IMR-90 (cell line): ENCODE results near the gene ZFYVE1. TPM values are rescaled to one million over a fixed set of nuclear protein-coding genes. Genes with fewer than 3 reads are reported as not detected.

Experiments
- ATAC-seq: fragments of 200-7000 bp; cut with Tn5 transposase; 2 replicates; pipeline ENCODE4 v1.9.1; 2020; ENCODE audit warnings: low read depth, mild to moderate bottlenecking, moderate library complexity
- BruUV-seq: library from RNA; stranded (reverse); fragments of 400-500 nt; replicated peaks from 2 replicates; lab custom pipeline; 2021; lab: Mats Ljungman, UMichigan
- CTCF ChIA-PET: fragments of 300-600 bp; formaldehyde crosslinking; extraction: SDS; loops from one replicate; lab custom pipeline; 2021; ENCODE audit warnings: antibody characterized with exemption; lab: Yijun Ruan, JAX
- POLR2A ChIA-PET: fragments of 300-600 bp; sonication (Branson Sonifier 250); formaldehyde crosslinking; loops from one replicate; lab custom pipeline; 2022; ENCODE audit warnings: antibody characterized with exemption; ENCODE audit not compliant: unreplicated experiment; lab: Charles Lee
- DNase-seq: peaks from one replicate; pipeline ENCODE4 v3.0.0; 2013
- H2AFZ ChIP-seq: replicated peaks from 2 replicates; pipeline ENCODE3; 2013; ENCODE audit warnings: low read length, mild to moderate bottlenecking; ENCODE audit not compliant: poor library complexity
- H2AK5ac ChIP-seq: 2 replicates; pipeline ENCODE4 v1.6.1; 2013; ENCODE audit warnings: low read depth, low read length, inconsistent platforms
- H2AK9ac ChIP-seq: replicated peaks from 2 replicates; pipeline ENCODE3; 2013; ENCODE audit warnings: mild to moderate bottlenecking, low read depth, low read length, moderate library complexity; ENCODE audit not compliant: poor library complexity
- H2BK120ac ChIP-seq: 2 replicates; pipeline ENCODE4 v1.6.1; 2013; ENCODE audit warnings: low read depth, low read length, inconsistent platforms
- H2BK15ac ChIP-seq: 3 replicates; pipeline ENCODE4 v1.6.1; 2013; ENCODE audit warnings: low read depth, low read length, inconsistent platforms
- H2BK20ac ChIP-seq: 2 replicates; pipeline ENCODE4 v1.6.1; 2013; ENCODE audit warnings: low read depth, mild to moderate bottlenecking, inconsistent platforms, low read length, moderate library complexity
- H2BK5ac ChIP-seq: 2 replicates; pipeline ENCODE4 v1.6.1; 2013; ENCODE audit warnings: mild to moderate bottlenecking, low read depth, low read length, inconsistent platforms; ENCODE audit not compliant: poor library complexity, severe bottlenecking
- H3K14ac ChIP-seq: replicated peaks from 2 replicates; pipeline ENCODE4 v1.6.1; 2013; ENCODE audit warnings: low read depth, low read length, inconsistent platforms
- H3K18ac ChIP-seq: 2 replicates; pipeline ENCODE4 v1.6.1; 2013; ENCODE audit warnings: low read depth, low read length, control low read depth
- H3K23ac ChIP-seq: 2 replicates; pipeline ENCODE4 v1.6.1; 2013; ENCODE audit warnings: low read depth, low read length, inconsistent platforms
- H3K27ac ChIP-seq: 2 replicates; pipeline ENCODE4 v1.5.1; 2013; ENCODE audit warnings: mild to moderate bottlenecking, control low read depth, low read length; ENCODE audit not compliant: insufficient read depth
- H3K27me3 ChIP-seq: 2 replicates; pipeline ENCODE4 v1.6.1; 2013; ENCODE audit warnings: low read length; ENCODE audit not compliant: control insufficient read depth, insufficient read depth
- H3K36me3 ChIP-seq: 2 replicates; pipeline ENCODE4 v1.6.1; 2013; ENCODE audit warnings: low read length, mixed read lengths; ENCODE audit not compliant: control insufficient read depth, insufficient read depth
- H3K4ac ChIP-seq: 2 replicates; pipeline ENCODE4 v1.6.1; 2013; ENCODE audit warnings: low read depth, low read length, inconsistent platforms
- H3K4me1 ChIP-seq: 2 replicates; pipeline ENCODE4 v1.6.1; 2013; ENCODE audit warnings: low read length, mixed read lengths; ENCODE audit not compliant: control insufficient read depth, insufficient read depth
- H3K4me2 ChIP-seq: 2 replicates; pipeline ENCODE4 v1.6.1; 2013; ENCODE audit warnings: low read depth, mild to moderate bottlenecking, control low read depth, low read length, moderate library complexity
- H3K4me3 ChIP-seq: 2 replicates; pipeline ENCODE4 v1.5.1; 2013; ENCODE audit warnings: low read depth, mild to moderate bottlenecking, control low read depth, low read length, moderate library complexity; ENCODE audit not compliant: insufficient read depth
- H3K56ac ChIP-seq: 2 replicates; pipeline ENCODE4 v1.6.1; 2013; ENCODE audit warnings: low read length, inconsistent platforms; ENCODE audit not compliant: insufficient read depth; ENCODE audit errors: extremely low read depth
- H3K79me1 ChIP-seq, 2 experiments: 2 replicates each; pipeline ENCODE4 v1.6.1; 2013; ENCODE audit warnings: low read length in 2 of 2, inconsistent platforms in 1 of 2, low read depth in 1 of 2
- H3K9ac ChIP-seq: 2 replicates; pipeline ENCODE4 v1.6.1; 2013; ENCODE audit warnings: low read depth, low read length, control low read depth
- H3K9me1 ChIP-seq: 2 replicates; pipeline ENCODE4 v1.6.1; 2013; ENCODE audit warnings: low read length, inconsistent platforms; ENCODE audit not compliant: insufficient read depth
- H3K9me3 ChIP-seq: 2 replicates; pipeline ENCODE4 v1.6.1; 2013; ENCODE audit warnings: low read length; ENCODE audit not compliant: control insufficient read depth, insufficient read depth
- H4K20me1 ChIP-seq: 2 replicates; pipeline ENCODE4 v1.6.1; 2013; ENCODE audit warnings: low read length, inconsistent platforms; ENCODE audit not compliant: insufficient read depth
- H4K5ac ChIP-seq: 2 replicates; pipeline ENCODE4 v1.6.1; 2013; ENCODE audit warnings: mild to moderate bottlenecking, low read depth, low read length, control low read depth
- H4K8ac ChIP-seq, 2 experiments: 2 replicates each; pipeline ENCODE4 v1.6.1; 2013; ENCODE audit warnings: low read depth in 2 of 2, low read length in 2 of 2, control low read depth in 1 of 2, inconsistent platforms in 1 of 2
- H4K91ac ChIP-seq: 2 replicates; pipeline ENCODE4 v1.6.1; 2013; ENCODE audit warnings: low read depth, low read length, inconsistent platforms; ENCODE audit not compliant: insufficient read depth
- CEBPB ChIP-seq: IDR thresholded peaks from 2 replicates; pipeline ENCODE4 v1.6.1; 2012; ENCODE audit warnings: low read depth, low read length, improper control_type of control experiment
- FOS ChIP-seq: fragments of 150-350 bp; IDR thresholded peaks from 2 replicates; pipeline ENCODE4 v1.6.1; 2016; ENCODE audit warnings: low read depth, low read length
- MAZ ChIP-seq: IDR thresholded peaks from 2 replicates; pipeline ENCODE4 v1.6.1; 2012; ENCODE audit warnings: low read depth, mild to moderate bottlenecking, low read length, improper control_type of control experiment, moderate library complexity, borderline replicate concordance
- MXI1 ChIP-seq: IDR thresholded peaks from 2 replicates; pipeline ENCODE4 v1.6.1; 2012; ENCODE audit warnings: low read depth, mild to moderate bottlenecking, low read length, moderate library complexity, borderline replicate concordance
- NFE2L2 ChIP-seq: fragments of 150-350 bp; IDR thresholded peaks from 2 replicates; pipeline ENCODE4 v1.6.1; 2016; ENCODE audit warnings: low read depth, mild to moderate bottlenecking, low read length
- RCOR1 ChIP-seq: IDR thresholded peaks from 2 replicates; pipeline ENCODE4 v1.6.1; 2012; ENCODE audit warnings: mild to moderate bottlenecking, low read length, improper control_type of control experiment; ENCODE audit not compliant: insufficient replicate concordance
- WGBS, 2 experiments: methylation state at CpG; one replicate each; pipeline versions ENCODE4 v1.1.5 to v1.1.7; 2013; ENCODE audit warnings: missing lambda C conversion rate in 2 of 2; ENCODE audit not compliant: insufficient read length in 1 of 2; ENCODE audit errors: extremely low coverage in 2 of 2; 5-methylcytosine and 5-hydroxymethylcytosine counted together
- dilution Hi-C: fragments of 300-500 bp; cut with HindIII; formaldehyde crosslinking; loops from one replicate; pipeline ENCODE4 v1.14.3; 2018; ENCODE audit warnings: low sequenced_read_pairs; ENCODE audit not compliant: unreplicated experiment
- in situ Hi-C: fragments of 300-500 bp; cut with MboI; formaldehyde crosslinking; loops from 3 replicates; pipeline ENCODE4 v1.14.3; 2019; ENCODE audit warnings: low sequenced_read_pairs, inconsistent platforms, mixed read lengths
- intact Hi-C: fragments of 100-400 bp; cut with micrococcal nuclease; formaldehyde crosslinking; loops from 2 replicates; pipeline ENCODE4 v1.10.0; 2022
- polyA plus RNA-seq, 3 experiments: library from polyadenylated mRNA; depleted of rRNA; stranded (reverse); fragments of >200 nt; gene quantifications; 2 replicates each; pipeline ENCODE4 v1.2.3, GENCODE V29; 2012; ENCODE audit warnings: low replicate concordance in 1 of 3
- total RNA-seq: library from RNA; depleted of rRNA; stranded (reverse); fragments of >200 nt; gene quantifications from 2 replicates; pipeline ENCODE4 v1.2.3, GENCODE V29; 2012
- TF ChIP-seq, protein P1 (sequence below): fragments of 150-350 bp; IDR thresholded peaks from 2 replicates; pipeline ENCODE4 v1.6.1; 2016; ENCODE audit warnings: low read depth, mild to moderate bottlenecking, low read length, moderate library complexity, borderline replicate concordance
- TF ChIP-seq, protein P2 (sequence below): conservative IDR thresholded peaks from 2 replicates; pipeline ENCODE4 v1.5.1; 2012; ENCODE audit warnings: mild to moderate bottlenecking, low read depth, low read length, improper control_type of control experiment
- TF ChIP-seq, protein P3 (sequence below): fragments of 150-350 bp; IDR thresholded peaks from 2 replicates; pipeline ENCODE4 v1.6.1; 2017; ENCODE audit warnings: mild to moderate bottlenecking, antibody characterized with exemption, low read length, low read depth

The ZFYVE1 gene
- total and polyA plus RNA-seq, 2 of the 4 experiments (the other 2 are of a cell fraction): 12.2 to 14.2 TPM

- H3K9me1 ChIP-seq: no peaks in the 10 kb centered on the region
- WGBS, 2 experiments: 90% methylated on average over 2 of the region's 21 CpGs; no CpG with 5 or more reads in 1 of the 2 experiments
- H2BK20ac ChIP-seq: no peak overlapping the region
- no peaks in the 10 kb centered on the region for H4K20me1 ChIP-seq
- H3K4ac ChIP-seq: no peak overlapping the region
- no peaks in the 10 kb centered on the region for H3K9me3 ChIP-seq
- intact Hi-C loops (no loop called here), dilution Hi-C loops (no loop called here), in situ Hi-C loops (no loop called here)
- H2AK5ac ChIP-seq: no peak overlapping the region
- no peak overlapping the region for H4K8ac ChIP-seq
- ChIA-PET CTCF (no interaction called here), POLR2A (no interaction called here)
- no peak overlapping the region for H3K14ac ChIP-seq
- H4K91ac ChIP-seq: no peak overlapping the region
- no TSS peak for BruUV-seq
- H3K36me3 ChIP-seq: no peaks in the 10 kb centered on the region
- no peaks in the 10 kb centered on the region for H3K4me1 ChIP-seq
- H2BK120ac ChIP-seq: no peak overlapping the region
- H2BK15ac ChIP-seq: no peak overlapping the region
- H3K4me2 ChIP-seq: no peak overlapping the region
- DNase-seq: no peak
- H3K18ac ChIP-seq: no peak overlapping the region
- H3K4me3 ChIP-seq: no peak overlapping the region
- no peak overlapping the region for H2AFZ ChIP-seq
- H3K27me3 ChIP-seq: no peaks in the 10 kb centered on the region
- TF ChIP-seq, protein P1, sequence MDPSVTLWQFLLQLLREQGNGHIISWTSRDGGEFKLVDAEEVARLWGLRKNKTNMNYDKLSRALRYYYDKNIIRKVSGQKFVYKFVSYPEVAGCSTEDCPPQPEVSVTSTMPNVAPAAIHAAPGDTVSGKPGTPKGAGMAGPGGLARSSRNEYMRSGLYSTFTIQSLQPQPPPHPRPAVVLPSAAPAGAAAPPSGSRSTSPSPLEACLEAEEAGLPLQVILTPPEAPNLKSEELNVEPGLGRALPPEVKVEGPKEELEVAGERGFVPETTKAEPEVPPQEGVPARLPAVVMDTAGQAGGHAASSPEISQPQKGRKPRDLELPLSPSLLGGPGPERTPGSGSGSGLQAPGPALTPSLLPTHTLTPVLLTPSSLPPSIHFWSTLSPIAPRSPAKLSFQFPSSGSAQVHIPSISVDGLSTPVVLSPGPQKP: no peak
- no peak for TF ChIP-seq RCOR1
- no peak for TF ChIP-seq CEBPB
- TF ChIP-seq, protein P2, sequence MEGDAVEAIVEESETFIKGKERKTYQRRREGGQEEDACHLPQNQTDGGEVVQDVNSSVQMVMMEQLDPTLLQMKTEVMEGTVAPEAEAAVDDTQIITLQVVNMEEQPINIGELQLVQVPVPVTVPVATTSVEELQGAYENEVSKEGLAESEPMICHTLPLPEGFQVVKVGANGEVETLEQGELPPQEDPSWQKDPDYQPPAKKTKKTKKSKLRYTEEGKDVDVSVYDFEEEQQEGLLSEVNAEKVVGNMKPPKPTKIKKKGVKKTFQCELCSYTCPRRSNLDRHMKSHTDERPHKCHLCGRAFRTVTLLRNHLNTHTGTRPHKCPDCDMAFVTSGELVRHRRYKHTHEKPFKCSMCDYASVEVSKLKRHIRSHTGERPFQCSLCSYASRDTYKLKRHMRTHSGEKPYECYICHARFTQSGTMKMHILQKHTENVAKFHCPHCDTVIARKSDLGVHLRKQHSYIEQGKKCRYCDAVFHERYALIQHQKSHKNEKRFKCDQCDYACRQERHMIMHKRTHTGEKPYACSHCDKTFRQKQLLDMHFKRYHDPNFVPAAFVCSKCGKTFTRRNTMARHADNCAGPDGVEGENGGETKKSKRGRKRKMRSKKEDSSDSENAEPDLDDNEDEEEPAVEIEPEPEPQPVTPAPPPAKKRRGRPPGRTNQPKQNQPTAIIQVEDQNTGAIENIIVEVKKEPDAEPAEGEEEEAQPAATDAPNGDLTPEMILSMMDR: no peak
- TF ChIP-seq FOS: no peak
- no peak for TF ChIP-seq MAZ
- no peak for TF ChIP-seq NFE2L2
- TF ChIP-seq, protein P3, sequence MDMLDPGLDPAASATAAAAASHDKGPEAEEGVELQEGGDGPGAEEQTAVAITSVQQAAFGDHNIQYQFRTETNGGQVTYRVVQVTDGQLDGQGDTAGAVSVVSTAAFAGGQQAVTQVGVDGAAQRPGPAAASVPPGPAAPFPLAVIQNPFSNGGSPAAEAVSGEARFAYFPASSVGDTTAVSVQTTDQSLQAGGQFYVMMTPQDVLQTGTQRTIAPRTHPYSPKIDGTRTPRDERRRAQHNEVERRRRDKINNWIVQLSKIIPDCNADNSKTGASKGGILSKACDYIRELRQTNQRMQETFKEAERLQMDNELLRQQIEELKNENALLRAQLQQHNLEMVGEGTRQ: no peak
- TF ChIP-seq MXI1: no peak
- H3K79me1 ChIP-seq: peaks cover 12 to 28% of the 10 kb centered on the region in 2 experiments
- no peak overlapping the region for H2BK5ac ChIP-seq
- H3K9ac ChIP-seq: no peak overlapping the region
- no peak overlapping the region for H3K27ac ChIP-seq
- H4K5ac ChIP-seq: no peak overlapping the region
- no peak overlapping the region for H2AK9ac ChIP-seq
- no peak overlapping the region for H3K23ac ChIP-seq
- ATAC-seq: no peak
- no peak overlapping the region for H3K56ac ChIP-seq
Measured at GRCh38 chr14:72928872-72929271, 98.0 kb downstream of the ZFYVE1 start.
